HG03103 (cell line): Measurements from ENCODE around the gene MAST2.

Source experiments
- ATAC-seq: cut with Tn5 transposase; IDR thresholded peaks from one replicate; pipeline ENCODE4 v1.9.1; 2021; ENCODE audit warnings: low read depth; ENCODE audit not compliant: unreplicated experiment

MAST2 gene

GRCh38 chr1:45973121-45973520 lies 169.7 kb downstream of the MAST2 start:
- ATAC-seq, result no peak

- no peak for ATAC-seq
Measured at GRCh38 chr1:45974541-45975269, 171.3 kb downstream of the MAST2 start.

DNA sequence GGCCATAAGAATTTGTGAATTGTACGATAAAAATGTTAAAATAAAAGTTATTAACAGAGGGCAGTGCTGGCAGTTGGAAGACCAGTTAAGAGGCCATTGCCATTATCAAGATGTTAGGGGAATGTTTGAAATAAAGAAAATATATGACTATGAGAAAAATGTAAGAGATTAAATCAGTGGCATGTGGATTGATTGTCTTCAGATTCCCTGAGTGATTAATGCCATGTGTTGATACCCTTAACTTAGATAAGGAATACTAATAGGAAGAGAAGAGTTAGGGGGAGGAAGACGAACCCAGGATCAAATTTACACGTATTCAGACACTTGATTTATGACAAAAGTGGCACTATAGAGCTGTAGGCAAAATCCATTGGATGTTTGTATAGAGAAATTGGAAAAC lies 173.2 kb downstream of the MAST2 start:
- ATAC-seq, result no peak

DNA sequence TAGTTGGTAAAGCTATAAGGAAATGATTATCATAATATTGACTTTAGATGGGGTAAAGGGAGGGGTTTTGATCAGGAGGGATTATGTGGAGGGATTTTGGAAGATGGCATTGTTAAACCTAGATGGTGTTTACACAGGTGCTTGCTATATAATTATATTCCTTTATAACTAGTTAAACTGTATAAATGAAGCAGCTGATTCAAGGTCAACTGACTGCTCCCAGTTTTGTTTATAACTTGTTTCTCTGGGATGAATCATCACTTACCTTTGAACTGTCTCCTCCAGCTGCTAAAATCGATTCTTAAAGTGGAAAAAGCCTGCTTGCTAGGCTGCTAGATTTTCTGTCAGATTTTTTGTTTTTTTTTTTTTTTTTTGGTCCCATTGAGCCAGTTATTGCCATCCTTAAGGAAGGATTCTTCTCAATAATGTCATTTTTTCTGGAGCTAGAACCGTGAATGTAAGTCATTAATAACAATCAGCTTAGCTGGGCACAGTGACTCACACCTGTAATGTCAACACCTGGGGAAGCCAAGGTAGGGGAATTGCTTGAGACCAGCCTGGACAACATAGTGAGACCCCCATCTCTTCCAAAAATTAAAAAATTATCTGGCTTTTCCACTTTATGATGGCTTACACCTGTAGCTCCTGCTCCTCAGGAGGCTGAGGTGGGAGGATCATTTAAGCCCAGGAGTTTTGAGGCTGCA lies 175.8 kb downstream of the MAST2 start:
- ATAC-seq, result no peak

- ATAC-seq, result no peak
Measured at GRCh38 chr1:45979778-45980176, 176.4 kb downstream of the MAST2 start.

GRCh38 chr1:45982359-45982758 lies 178.9 kb downstream of the MAST2 start:
- no peak for ATAC-seq

DNA sequence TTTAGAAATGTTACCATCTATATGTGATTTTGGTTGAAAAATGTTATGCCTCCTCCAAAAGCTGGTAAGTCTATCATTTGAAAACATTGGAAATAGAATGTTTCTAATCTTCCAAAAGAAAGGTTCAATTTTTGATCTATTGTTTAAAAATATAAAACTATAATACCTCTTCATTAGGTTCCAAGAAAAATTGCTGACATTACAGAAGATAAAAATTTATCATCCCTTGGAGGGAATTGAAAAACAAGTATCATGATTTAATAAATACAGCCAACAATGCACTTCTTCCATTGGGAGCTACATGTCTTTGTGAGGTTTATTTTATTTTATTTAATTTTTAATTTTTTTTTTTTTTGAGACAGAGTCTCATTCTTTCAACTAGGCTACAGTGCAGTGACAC lies 180.6 kb downstream of the MAST2 start:
- ATAC-seq, result no peak

DNA sequence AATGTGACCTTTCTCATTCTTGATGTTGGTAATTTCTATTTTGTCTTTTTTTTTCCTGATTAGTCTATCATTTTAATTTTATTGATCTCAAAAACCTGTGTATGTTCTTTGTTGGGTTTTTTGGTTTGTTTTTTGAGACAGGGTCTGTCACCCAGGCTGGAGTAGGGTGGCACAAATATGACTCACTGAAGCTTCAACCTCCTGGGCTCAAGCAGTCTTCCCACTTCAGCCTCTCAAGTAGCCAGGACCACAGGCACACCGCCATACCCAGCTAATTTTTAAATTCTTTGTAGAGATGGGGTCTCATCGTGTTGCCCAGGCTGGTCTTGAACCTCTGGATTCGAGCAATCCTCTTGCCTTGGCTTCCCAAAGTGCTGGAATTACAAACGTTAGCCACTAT lies 183.8 kb downstream of the MAST2 start:
- ATAC-seq, result no peak

DNA sequence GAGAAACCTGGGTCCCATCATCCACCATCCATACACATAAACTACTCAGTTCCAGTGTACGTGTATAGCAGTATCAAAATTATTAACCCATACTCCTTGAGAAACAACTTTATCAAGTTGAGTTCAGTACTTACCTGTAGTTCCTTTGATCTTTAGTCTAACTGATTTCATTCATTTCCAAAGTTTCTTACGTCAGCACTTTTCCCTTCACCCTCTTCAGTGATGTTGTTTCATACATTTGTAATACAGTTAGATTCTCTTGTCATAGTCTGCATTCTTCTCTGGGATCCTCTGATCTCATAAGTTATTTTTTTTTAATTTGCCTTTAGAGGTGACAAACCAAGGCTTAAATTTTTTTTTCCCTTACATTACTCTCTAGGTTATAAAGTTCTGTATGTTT lies 185.8 kb downstream of the MAST2 start:
- ATAC-seq, result no peak

- no peak for ATAC-seq
Measured at GRCh38 chr1:45994423-45994822, 191.0 kb downstream of the MAST2 start.

DNA sequence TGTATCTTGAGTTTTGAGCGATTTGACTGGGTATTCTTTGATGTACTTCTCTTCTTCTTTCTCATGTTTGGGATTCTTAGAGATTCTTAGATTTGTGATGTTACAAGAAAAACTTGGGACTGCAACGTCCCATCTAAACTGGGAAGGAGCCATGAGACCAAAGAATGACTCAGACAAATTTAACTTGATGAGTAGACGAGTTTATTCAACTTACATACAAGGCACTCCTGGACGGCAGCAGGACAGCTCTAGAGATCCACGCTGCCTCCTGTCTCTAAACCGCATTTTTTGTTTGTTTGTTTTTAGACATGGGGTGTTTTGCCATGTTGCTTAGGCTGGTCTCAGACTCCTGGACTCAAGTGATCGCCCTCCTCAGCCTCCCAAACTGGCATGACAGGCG lies 191.9 kb downstream of the MAST2 start:
- ATAC-seq, result no peak

DNA sequence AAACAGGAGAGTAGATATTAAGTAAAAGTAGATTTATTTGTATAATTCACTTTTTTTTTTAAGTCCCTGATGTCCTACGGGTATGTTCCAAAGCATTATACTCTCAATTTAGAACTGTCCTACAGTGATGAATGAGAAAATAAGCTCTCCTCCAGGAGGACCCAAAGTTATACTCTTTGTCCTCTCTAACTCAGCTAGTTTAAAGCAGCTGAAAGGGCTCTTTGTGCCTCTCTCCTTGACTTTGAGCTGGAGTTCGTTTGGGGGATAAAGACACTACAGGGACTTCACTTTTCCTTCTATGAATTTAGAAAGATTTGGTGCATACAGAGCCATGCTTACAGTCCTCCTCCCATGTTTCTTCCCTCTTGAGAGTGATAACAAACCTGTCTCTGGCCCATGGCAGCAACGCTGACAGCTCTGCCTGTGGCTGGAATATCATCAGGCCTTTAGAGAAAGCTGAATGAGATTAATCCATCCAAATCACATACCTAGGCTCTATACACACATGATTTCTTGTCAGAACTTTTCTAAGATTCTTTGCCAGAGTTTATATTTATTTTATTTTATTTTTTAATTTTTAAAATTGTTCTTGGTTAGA lies 194.7 kb downstream of the MAST2 start:
- no peak for ATAC-seq

DNA sequence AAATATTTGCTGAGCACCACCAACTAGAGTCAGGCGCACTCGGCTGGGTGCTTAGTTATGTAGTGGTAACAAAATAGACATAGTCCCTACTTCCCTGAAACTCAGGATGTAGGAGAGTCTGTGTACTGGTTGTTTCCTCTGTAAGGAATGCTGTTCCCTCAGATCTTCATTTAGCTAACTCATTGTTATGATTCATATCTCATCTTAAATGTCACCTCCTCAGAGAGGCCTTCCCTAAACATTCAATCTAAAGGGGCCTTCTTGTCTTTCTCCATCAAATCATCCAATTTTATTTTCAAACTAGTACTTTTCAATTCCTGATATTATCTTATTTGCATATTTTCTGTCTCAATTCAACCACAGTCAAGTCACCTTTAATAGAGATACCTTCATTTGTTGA lies 196.1 kb downstream of the MAST2 start:
- no peak for ATAC-seq

- ATAC-seq, result no peak
Measured at GRCh38 chr1:46001081-46001785, 197.8 kb downstream of the MAST2 start.

DNA sequence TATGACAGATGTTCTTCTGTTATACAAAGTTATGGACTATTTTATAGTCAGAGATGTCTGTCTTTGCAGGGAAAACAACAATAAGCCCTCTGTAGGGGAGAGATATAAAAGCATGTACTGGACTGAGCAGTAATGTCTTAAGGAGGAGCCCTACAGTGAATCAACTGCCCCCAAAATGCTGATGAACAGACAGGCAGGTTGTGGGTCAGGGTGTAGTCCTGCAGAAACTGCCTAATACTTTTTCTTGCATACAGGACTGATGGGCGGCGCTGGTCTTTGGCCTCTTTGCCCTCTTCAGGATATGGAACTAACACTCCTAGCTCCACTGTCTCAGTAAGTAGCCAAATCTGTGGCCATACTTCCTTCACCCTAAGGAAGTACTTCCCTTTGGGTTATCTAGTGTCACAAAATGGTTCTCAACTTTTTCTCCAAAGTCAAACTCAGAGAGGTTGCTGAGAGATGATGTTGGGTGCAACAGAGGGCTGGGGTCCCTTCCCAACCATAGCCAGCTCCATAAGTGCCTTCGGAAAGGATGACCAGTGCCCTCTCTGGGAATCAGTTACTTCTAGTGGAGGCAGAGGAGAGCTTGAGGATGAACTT lies 199.2 kb downstream of the MAST2 start:
- ATAC-seq, result no peak

- no peak for ATAC-seq
Measured at GRCh38 chr1:46003315-46003714, 199.9 kb downstream of the MAST2 start.

- no peak for ATAC-seq
Measured at GRCh38 chr1:46004492-46004891, 201.1 kb downstream of the MAST2 start.

DNA sequence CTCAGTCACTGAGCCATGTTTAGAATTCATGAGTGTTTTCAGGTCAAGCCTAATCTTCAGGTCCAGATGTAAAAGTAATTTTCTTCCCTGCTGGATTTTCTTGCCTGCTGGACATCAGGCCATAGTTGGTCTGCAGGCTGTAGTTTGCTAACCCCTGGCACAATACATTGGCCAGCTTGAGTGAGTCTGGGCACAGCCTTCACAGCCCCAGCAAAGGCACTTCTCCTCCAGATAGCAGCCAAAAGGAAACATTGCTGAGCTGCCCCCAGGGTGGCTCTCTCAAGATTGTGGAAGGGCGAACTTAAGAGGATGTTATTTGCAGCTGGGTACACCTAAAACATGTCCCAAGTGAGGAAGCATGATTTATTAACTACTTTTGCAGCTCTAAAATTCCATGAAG lies 202.2 kb downstream of the MAST2 start:
- no peak for ATAC-seq

GRCh38 chr1:46008585-46008984 lies 205.2 kb downstream of the MAST2 start:
- ATAC-seq, result no peak

GRCh38 chr1:46010611-46011010 lies 207.2 kb downstream of the MAST2 start:
- no peak for ATAC-seq

- no peak for ATAC-seq
Measured at GRCh38 chr1:46011121-46011695, 207.8 kb downstream of the MAST2 start.
